ENCODE measurements around the gene KANSL1.
"Not testable (repeated sequence)": the region's sequence is repeated elsewhere in the genome, so short reads cannot be mapped to it uniquely, and the experiment has no call there.

Gene KANSL1

DNA sequence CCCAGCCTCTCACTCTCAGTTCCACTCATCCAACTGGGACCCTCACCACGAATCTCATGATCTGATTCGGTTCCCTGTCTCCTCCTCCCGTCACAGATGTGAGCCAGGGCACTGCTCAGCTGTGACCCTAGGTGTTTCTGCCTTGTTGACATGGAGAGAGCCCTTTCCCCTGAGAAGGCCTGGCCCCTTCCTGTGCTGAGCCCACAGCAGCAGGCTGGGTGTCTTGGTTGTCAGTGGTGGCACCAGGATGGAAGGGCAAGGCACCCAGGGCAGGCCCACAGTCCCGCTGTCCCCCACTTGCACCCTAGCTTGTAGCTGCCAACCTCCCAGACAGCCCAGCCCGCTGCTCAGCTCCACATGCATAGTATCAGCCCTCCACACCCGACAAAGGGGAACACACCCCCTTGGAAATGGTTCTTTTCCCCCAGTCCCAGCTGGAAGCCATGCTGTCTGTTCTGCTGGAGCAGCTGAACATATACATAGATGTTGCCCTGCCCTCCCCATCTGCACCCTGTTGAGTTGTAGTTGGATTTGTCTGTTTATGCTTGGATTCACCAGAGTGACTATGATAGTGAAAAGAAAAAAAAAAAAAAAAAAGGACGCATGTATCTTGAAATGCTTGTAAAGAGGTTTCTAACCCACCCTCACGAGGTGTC is 167.6 kb downstream of the KANSL1 start:
- Histone ChIP-seq H3K9me3 (ENCODE audit: control insufficient read depth, low read length) (no peaks in the 10 kb centered on the region), H3K4me3 (ENCODE audit: low read length) (no peak overlapping the region), H3K36me3 (ENCODE audit: control insufficient read depth, insufficient read depth, low read length) (no peaks in the 10 kb centered on the region), H3K27me3 (ENCODE audit: control insufficient read depth, insufficient read depth, low read length) (no peaks in the 10 kb centered on the region), H3K9ac (ENCODE audit: low read length) (no peak overlapping the region), H3K4me1 (ENCODE audit: control insufficient read depth, insufficient read depth, low read length) (no peaks in the 10 kb centered on the region)

DNA sequence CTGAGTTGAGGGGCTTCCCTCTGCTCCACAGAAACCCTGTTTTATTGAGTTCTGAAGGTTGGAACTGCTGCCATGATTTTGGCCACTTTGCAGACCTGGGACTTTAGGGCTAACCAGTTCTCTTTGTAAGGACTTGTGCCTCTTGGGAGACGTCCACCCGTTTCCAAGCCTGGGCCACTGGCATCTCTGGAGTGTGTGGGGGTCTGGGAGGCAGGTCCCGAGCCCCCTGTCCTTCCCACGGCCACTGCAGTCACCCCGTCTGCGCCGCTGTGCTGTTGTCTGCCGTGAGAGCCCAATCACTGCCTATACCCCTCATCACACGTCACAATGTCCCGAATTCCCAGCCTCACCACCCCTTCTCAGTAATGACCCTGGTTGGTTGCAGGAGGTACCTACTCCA is 168.2 kb downstream of the KANSL1 start:
- Histone ChIP-seq H3K9me3 (ENCODE audit: control insufficient read depth, low read length) (no peaks in the 10 kb centered on the region), H3K36me3 (ENCODE audit: control insufficient read depth, insufficient read depth, low read length) (no peaks in the 10 kb centered on the region), H3K4me3 (ENCODE audit: low read length) (no peak overlapping the region), H3K4me1 (ENCODE audit: control insufficient read depth, insufficient read depth, low read length) (no peaks in the 10 kb centered on the region), H3K9ac (ENCODE audit: low read length) (no peak overlapping the region), H3K27me3 (ENCODE audit: control insufficient read depth, insufficient read depth, low read length) (no peaks in the 10 kb centered on the region)

DNA sequence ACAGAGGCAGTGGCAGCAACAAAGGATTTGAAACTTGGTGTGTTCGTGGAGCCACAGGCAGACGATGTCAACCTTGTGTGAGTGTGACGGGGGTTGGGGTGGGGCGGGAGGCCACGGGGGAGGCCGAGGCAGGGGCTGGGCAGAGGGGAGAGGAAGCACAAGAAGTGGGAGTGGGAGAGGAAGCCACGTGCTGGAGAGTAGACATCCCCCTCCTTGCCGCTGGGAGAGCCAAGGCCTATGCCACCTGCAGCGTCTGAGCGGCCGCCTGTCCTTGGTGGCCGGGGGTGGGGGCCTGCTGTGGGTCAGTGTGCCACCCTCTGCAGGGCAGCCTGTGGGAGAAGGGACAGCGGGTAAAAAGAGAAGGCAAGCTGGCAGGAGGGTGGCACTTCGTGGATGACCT is 168.6 kb downstream of the KANSL1 start:
- Histone ChIP-seq H3K36me3 (ENCODE audit: control insufficient read depth, insufficient read depth, low read length) (no peaks in the 10 kb centered on the region), H3K4me3 (ENCODE audit: low read length) (no peak overlapping the region), H3K27me3 (ENCODE audit: control insufficient read depth, insufficient read depth, low read length) (no peaks in the 10 kb centered on the region), H3K9ac (ENCODE audit: low read length) (no peak overlapping the region), H3K9me3 (ENCODE audit: control insufficient read depth, low read length) (no peaks in the 10 kb centered on the region), H3K4me1 (ENCODE audit: control insufficient read depth, insufficient read depth, low read length) (no peaks in the 10 kb centered on the region)

DNA sequence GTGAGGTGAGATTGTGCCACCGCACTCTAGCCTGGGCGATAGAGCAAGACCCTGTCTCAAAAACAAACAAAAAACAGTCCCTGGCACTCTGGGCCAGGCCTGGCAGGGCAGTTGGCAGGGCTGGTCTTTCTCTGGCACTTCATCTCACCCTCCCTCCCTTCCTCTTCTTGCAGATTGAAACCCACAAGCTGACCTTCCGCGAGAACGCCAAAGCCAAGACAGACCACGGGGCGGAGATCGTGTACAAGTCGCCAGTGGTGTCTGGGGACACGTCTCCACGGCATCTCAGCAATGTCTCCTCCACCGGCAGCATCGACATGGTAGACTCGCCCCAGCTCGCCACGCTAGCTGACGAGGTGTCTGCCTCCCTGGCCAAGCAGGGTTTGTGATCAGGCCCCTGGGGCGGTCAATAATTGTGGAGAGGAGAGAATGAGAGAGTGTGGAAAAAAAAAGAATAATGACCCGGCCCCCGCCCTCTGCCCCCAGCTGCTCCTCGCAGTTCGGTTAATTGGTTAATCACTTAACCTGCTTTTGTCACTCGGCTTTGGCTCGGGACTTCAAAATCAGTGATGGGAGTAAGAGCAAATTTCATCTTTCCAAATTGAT is 169.3 kb downstream of the KANSL1 start:
- H3K27me3 ChIP-seq (ENCODE audit: control insufficient read depth, insufficient read depth, low read length): no peaks in the 10 kb centered on the region
- no peaks in the 10 kb centered on the region for H3K4me1 ChIP-seq (ENCODE audit: control insufficient read depth, insufficient read depth, low read length)
- no peaks in the 10 kb centered on the region for H3K36me3 ChIP-seq (ENCODE audit: control insufficient read depth, insufficient read depth, low read length)
- no peak overlapping the region for H3K9ac ChIP-seq (ENCODE audit: low read length)
- no peaks in the 10 kb centered on the region for H3K9me3 ChIP-seq (ENCODE audit: control insufficient read depth, low read length)
- H3K4me3 ChIP-seq (ENCODE audit: low read length): no peak overlapping the region

DNA sequence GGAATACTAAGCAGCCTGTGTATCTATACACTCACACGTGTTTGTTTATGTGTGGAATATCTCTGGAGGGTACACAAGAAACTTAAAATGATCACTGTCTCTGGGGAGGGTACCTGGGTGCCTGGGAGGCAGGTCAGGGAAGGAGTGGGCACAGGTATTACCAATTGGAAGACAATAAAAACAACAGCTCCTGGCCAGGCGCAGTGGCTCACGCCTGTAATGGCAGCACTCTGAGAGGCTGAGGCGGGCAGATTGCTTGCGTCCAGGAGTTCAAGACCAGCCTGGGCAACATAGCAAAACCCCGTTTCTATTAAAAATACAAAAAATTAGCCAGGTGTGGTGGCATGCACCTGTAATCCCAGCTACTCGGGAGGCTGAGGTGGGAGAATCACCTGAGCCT is 169.9 kb downstream of the KANSL1 start:
- H3K36me3 ChIP-seq (ENCODE audit: control insufficient read depth, insufficient read depth, low read length); H3K4me1 ChIP-seq (ENCODE audit: control insufficient read depth, insufficient read depth, low read length); H3K27me3 ChIP-seq (ENCODE audit: control insufficient read depth, insufficient read depth, low read length); H3K9ac ChIP-seq (ENCODE audit: low read length); H3K9me3 ChIP-seq (ENCODE audit: control insufficient read depth, low read length); H3K4me3 ChIP-seq (ENCODE audit: low read length): not testable (repeated sequence)

DNA sequence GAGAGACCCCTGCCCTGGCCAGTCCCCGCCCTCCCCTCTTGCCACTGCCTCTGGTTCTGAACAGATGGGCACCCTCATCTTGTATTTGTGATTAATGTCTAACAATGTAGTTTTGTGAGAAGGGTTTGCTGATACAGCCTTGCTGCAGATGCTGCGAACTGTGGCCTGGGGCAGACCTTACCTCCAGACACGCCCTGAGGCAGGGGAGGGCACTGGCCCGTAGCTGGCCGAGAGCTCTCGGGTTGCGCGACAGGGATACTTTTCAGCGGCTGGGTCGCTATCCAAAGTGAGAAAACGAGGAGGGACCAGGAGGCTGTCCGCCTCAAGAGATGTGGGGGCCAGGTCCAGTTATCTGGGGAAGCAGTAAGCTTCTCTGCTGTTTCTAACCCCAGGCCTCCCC is 172.2 kb downstream of the KANSL1 start:
- no peaks in the 10 kb centered on the region for H3K36me3 ChIP-seq (ENCODE audit: control insufficient read depth, insufficient read depth, low read length)
- H3K9me3 ChIP-seq (ENCODE audit: control insufficient read depth, low read length): no peaks in the 10 kb centered on the region
- H3K4me3 ChIP-seq (ENCODE audit: low read length): no peak overlapping the region
- no peaks in the 10 kb centered on the region for H3K4me1 ChIP-seq (ENCODE audit: control insufficient read depth, insufficient read depth, low read length)
- H3K27me3 ChIP-seq (ENCODE audit: control insufficient read depth, insufficient read depth, low read length): no peaks in the 10 kb centered on the region
- no peak overlapping the region for H3K9ac ChIP-seq (ENCODE audit: low read length)

DNA sequence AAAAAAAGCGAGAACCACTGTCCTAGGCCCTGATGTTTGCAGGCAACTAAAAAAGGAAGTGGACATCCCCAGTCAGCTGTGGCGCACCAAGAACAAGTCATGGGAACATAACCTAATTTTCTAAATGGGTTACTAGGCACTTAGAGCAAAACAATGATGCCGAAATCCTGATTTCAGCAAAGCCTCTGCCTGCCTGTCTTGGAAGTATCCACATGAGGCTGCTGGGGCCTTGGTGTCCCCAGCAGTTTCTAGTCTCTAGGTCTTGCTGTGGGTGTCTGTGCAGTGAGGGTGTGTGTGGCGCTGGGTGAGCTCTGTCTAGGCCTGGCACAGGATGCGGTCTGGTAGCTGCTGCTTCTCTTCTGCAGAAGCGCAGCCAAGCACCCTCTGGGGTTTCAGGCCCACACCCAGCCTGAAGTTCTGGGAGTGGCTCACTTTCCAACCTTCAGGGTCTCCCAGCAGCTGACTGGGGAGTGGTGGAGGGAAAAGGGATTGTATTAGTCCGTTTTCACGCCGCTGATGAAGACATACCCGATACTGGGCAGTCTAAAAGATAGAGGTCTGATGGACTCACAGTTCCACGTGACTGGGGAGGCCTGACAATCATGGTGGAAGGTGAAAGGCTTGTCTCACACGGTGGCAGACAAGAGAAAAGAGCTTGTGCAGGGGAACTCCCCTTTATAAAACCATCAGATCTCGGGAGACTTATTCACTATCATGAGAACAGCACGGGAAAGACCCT is 173.0 kb downstream of the KANSL1 start:
- Histone ChIP-seq H3K4me3 (ENCODE audit: low read length) (no peak overlapping the region), H3K4me1 (ENCODE audit: control insufficient read depth, insufficient read depth, low read length) (no peaks in the 10 kb centered on the region), H3K27me3 (ENCODE audit: control insufficient read depth, insufficient read depth, low read length) (no peaks in the 10 kb centered on the region), H3K36me3 (ENCODE audit: control insufficient read depth, insufficient read depth, low read length) (no peaks in the 10 kb centered on the region), H3K9me3 (ENCODE audit: control insufficient read depth, low read length) (no peaks in the 10 kb centered on the region), H3K9ac (ENCODE audit: low read length) (no peak overlapping the region)

DNA sequence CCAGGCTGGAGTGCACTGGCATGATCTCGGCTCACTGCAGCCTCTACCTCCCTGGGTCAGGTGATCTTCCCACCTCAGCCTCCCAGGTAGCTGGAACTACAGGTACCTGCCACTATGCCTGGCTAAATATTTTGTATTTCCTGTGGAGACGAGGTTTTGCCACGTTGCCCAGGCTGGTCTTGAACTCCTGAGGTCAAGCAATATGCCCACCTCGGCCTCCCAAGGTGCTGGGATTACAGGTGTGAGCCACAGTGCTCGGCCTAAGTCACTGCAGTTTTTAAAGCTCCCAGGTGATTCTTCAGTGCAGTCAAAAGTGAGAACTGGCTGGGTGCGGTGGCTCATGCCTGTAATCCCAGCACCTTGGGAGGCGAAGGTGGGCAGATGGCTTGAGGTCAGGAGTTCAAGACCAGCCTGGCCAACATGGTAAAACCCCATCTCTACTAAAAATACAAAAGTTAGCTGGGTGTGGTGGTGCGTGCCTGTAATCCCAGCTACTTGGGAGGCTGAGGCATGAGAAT is 173.8 kb downstream of the KANSL1 start:
- H3K9me3 ChIP-seq (ENCODE audit: control insufficient read depth, low read length); H3K4me1 ChIP-seq (ENCODE audit: control insufficient read depth, insufficient read depth, low read length); H3K27me3 ChIP-seq (ENCODE audit: control insufficient read depth, insufficient read depth, low read length); H3K9ac ChIP-seq (ENCODE audit: low read length); H3K4me3 ChIP-seq (ENCODE audit: low read length); H3K36me3 ChIP-seq (ENCODE audit: control insufficient read depth, insufficient read depth, low read length): not testable (repeated sequence)

DNA sequence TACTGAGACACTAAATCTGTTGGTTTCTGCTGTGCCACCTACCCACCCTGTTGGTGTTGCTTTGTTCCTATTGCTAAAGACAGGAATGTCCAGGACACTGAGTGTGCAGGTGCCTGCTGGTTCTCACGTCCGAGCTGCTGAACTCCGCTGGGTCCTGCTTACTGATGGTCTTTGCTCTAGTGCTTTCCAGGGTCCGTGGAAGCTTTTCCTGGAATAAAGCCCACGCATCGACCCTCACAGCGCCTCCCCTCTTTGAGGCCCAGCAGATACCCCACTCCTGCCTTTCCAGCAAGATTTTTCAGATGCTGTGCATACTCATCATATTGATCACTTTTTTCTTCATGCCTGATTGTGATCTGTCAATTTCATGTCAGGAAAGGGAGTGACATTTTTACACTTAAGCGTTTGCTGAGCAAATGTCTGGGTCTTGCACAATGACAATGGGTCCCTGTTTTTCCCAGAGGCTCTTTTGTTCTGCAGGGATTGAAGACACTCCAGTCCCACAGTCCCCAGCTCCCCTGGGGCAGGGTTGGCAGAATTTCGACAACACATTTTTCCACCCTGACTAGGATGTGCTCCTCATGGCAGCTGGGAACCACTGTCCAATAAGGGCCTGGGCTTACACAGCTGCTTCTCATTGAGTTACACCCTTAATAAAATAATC is 179.6 kb downstream of the KANSL1 start:
- Histone ChIP-seq H3K4me1 (ENCODE audit: control insufficient read depth, insufficient read depth, low read length) (no peaks in the 10 kb centered on the region), H3K4me3 (ENCODE audit: low read length) (no peak overlapping the region), H3K27me3 (ENCODE audit: control insufficient read depth, insufficient read depth, low read length) (no peaks in the 10 kb centered on the region), H3K9me3 (ENCODE audit: control insufficient read depth, low read length) (no peaks in the 10 kb centered on the region), H3K36me3 (ENCODE audit: control insufficient read depth, insufficient read depth, low read length) (no peaks in the 10 kb centered on the region), H3K9ac (ENCODE audit: low read length) (no peak overlapping the region)

DNA sequence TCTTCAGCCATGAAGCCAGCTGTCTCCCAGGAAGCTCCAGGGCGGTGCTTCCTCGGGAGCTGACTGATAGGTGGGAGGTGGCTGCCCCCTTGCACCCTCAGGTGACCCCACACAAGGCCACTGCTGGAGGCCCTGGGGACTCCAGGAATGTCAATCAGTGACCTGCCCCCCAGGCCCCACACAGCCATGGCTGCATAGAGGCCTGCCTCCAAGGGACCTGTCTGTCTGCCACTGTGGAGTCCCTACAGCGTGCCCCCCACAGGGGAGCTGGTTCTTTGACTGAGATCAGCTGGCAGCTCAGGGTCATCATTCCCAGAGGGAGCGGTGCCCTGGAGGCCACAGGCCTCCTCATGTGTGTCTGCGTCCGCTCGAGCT is 180.1 kb downstream of the KANSL1 start:
- H3K27me3 ChIP-seq (ENCODE audit: control insufficient read depth, insufficient read depth, low read length): no peaks in the 10 kb centered on the region
- H3K4me1 ChIP-seq (ENCODE audit: control insufficient read depth, insufficient read depth, low read length): no peaks in the 10 kb centered on the region
- no peaks in the 10 kb centered on the region for H3K36me3 ChIP-seq (ENCODE audit: control insufficient read depth, insufficient read depth, low read length)
- no peak overlapping the region for H3K9ac ChIP-seq (ENCODE audit: low read length)
- no peaks in the 10 kb centered on the region for H3K9me3 ChIP-seq (ENCODE audit: control insufficient read depth, low read length)
- no peak overlapping the region for H3K4me3 ChIP-seq (ENCODE audit: low read length)

DNA sequence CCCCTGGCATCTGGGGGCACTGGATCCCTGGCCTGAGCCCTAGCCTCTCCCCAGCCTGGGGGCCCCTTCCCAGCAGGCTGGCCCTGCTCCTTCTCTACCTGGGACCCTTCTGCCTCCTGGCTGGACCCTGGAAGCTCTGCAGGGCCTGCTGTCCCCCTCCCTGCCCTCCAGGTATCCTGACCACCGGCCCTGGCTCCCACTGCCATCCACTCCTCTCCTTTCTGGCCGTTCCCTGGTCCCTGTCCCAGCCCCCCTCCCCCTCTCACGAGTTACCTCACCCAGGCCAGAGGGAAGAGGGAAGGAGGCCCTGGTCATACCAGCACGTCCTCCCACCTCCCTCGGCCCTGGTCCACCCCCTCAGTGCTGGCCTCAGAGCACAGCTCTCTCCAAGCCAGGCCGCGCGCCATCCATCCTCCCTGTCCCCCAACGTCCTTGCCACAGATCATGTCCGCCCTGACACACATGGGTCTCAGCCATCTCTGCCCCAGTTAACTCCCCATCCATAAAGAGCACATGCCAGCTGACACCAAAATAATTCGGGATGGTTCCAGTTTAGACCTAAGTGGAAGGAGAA is 180.6 kb downstream of the KANSL1 start:
- Histone ChIP-seq H3K36me3 (ENCODE audit: control insufficient read depth, insufficient read depth, low read length) (no peaks in the 10 kb centered on the region), H3K27me3 (ENCODE audit: control insufficient read depth, insufficient read depth, low read length) (no peaks in the 10 kb centered on the region), H3K4me1 (ENCODE audit: control insufficient read depth, insufficient read depth, low read length) (no peaks in the 10 kb centered on the region), H3K9ac (ENCODE audit: low read length) (no peak overlapping the region), H3K9me3 (ENCODE audit: control insufficient read depth, low read length) (no peaks in the 10 kb centered on the region), H3K4me3 (ENCODE audit: low read length) (no peak overlapping the region)
